GM21529 (cell line): ENCODE data around the gene DNAJC16.
"Not testable (repeated sequence)": the region's sequence is repeated elsewhere in the genome, so short reads cannot be mapped to it uniquely, and the experiment has no call there.

Experiments
- ATAC-seq: cut with Tn5 transposase; IDR thresholded peaks from one replicate; pipeline ENCODE4 v1.9.1; 2021; ENCODE audit not compliant: unreplicated experiment

The DNAJC16 gene

DNA sequence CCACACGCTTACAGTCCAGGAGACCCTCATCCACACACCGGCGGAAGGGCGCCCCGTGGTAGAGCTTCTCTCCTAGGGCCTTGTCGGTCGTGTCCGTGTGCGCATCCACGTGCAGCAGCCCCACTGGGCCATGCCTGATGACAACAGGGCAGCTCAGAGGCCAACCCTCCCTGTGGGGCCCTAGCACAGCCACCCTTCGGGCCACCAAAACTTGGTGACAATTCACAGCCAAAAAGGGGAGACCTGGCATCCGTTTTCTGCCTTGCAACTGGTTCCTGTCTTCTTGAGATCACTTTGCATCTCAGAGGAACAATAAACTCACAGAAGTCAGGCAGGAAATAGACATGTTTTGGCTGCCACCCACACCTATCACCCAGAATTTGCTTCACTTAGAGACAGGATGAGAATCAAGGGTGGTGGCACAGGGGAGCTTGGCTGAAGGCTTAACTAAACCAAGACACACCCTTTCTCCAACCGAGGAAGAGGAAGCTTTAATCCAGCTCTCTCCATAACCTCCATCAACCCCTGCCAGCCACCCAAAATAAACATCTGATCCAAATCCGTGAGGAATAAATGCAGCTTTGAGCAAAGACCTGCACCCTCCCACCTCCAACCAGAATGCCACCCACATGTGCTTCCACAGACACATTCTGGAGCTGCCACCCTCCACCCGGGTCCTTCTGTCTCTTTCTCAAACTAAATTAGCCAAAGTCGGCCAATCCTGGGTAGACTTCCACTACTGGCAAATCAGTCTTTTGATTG lies 52.5 kb downstream of the DNAJC16 start:
- peak; percentile 41 for ATAC-seq

DNA sequence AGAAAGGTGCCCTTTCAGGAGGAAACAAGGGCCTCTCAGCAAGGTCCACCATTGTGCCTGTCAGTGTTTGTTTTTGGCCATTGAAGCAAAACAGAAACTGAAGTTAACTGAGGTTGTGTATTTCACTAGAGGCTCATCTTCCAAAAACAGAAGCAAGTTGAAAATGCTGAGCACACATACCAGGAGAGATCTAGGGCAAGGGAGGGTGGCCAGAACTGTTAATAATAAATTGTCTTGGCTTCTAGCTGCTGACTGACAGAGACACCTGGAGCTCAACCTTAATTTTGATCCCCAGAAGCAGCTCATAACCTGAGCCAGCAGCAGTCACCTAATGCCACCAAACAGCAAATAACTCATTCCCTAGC lies 53.0 kb downstream of the DNAJC16 start:
- ATAC-seq, result peak; percentile 61

GRCh38 chr1:15583016-15583706 lies 56.5 kb downstream of the DNAJC16 start:
- no peak for ATAC-seq

DNA sequence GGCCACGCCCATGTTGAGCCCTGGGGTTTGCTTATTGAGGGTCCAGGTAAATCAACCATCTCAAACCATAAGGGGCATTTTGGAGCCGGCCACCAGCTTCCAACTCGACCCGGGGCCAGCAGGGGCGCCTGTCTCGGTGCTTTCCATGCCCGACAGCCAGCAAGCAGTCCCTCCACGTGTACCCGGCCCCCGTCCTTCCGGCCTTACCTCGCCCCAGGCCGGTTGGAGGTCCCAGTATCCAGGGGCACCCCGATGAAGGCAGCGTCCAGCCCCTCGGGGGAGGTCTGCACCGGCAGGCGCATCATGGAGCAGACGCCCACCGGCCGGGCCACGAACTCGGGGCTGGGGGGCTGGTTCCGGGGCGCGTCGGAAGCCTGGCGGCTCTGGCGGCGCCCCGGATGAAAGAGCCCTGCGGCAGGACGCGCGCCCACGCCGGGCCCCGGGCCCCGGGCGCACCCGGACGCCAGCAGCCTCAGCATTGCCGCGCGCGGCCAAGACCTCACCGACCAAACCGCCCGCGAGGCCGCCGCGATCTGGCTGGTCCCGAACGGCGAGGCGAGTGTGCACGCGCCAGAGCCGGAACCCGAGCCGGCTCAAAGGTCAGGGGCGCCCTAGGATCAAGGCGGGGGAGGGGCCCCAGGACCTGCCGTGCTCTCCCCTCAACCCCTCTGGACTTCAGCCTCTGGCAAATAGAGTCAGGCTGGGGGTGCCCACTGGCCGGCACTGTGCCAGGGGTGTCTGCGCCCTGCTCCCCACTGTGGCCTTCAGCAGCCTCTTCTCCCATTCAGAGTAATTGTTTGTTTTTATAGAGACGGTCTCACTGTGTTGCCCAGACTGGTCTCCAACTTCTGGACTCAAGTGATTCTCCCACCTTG lies 58.1 kb downstream of the DNAJC16 start, which contains the start of gene AGMAT:
TSS of gene AGMAT (minus strand) at position 563 of the 875 bp plus-strand sequence. CDS start at position 479, 84 bp downstream.
- ATAC-seq, result peak; percentile 47

DNA sequence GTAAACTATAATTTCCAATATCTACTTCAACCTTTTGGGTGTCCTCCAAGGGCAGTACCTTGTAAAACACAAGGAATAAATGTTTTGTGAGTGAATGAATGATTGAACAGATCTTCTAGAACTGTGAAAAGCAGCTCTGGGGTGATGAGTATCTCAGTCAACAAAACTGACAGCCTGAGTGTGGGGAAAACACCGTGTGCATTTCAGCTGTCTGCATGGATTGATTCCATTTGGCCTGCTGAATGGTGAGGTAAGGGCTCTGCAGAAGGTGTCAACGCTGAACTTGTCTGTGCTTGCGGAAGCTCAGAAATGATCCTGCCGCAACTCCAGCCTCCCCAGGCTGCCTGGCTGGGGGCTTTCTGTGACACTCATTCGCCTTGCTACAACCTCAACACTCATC lies 65.6 kb downstream of the DNAJC16 start:
- ATAC-seq, result no peak

DNA sequence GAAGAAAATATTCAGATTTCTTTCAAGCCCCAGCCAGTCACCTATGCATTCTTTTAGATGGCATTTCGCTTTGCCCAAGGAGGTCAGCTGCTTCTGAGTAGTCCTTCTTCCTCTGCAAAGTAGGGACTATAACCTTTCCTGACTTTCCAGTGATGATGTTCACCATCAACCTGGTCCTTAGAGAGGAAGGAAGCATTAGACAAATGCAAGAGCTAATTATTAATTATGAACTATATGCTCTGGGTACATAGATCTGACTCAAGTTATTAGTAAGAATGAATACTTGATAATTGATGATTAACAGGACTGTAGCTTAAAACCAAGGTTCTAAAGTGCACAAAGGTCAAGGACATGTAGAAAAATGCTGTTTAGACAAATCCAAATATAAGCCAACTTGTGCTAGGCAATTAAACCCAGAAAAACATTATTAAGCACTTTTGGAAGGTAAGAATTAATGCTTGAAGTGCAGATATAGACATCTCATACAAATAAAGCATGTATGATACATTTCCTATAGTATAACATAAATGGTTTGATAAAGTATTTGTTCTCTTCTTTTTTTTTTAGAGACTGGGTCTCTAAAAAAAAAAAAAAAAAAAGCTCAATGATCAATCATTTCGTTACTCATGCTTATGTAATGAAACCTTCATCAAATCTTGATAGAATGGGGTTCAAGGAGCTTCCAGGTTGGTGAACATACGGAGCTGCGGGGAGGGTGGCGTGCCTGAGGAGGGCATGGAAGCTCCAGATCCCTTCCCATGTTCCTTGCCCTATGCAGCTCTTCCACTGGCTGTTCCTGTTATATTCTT lies 69.4 kb downstream of the DNAJC16 start:
- no peak for ATAC-seq

- no peak for ATAC-seq
Measured at GRCh38 chr1:15598436-15598835, 71.8 kb downstream of the DNAJC16 start.

GRCh38 chr1:15603050-15603965 lies 76.7 kb downstream of the DNAJC16 start:
- peak; percentile 89 for ATAC-seq

GRCh38 chr1:15603966-15604282 lies 77.3 kb downstream of the DNAJC16 start:
- not testable (repeated sequence) for ATAC-seq

DNA sequence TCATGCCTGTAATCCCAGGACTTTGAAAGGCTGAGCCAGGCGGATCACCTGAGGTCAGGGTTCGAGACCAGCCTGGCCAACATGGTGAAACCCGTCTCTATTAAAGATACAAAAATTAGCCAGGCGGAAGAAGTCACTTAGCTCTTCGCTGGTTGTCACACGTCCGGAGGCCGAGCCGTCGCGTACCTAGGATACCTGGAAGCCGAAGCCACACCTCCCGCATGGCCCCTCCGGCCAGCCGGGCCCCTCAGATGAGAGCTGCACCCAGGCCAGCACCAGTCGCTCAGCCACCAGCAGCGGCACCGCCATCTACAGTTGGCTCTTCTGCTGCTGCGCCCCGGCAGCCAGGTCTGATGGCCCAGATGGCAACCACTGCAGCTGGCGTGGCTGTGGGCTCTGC lies 77.8 kb downstream of the DNAJC16 start:
- ATAC-seq, result not testable (repeated sequence)

DNA sequence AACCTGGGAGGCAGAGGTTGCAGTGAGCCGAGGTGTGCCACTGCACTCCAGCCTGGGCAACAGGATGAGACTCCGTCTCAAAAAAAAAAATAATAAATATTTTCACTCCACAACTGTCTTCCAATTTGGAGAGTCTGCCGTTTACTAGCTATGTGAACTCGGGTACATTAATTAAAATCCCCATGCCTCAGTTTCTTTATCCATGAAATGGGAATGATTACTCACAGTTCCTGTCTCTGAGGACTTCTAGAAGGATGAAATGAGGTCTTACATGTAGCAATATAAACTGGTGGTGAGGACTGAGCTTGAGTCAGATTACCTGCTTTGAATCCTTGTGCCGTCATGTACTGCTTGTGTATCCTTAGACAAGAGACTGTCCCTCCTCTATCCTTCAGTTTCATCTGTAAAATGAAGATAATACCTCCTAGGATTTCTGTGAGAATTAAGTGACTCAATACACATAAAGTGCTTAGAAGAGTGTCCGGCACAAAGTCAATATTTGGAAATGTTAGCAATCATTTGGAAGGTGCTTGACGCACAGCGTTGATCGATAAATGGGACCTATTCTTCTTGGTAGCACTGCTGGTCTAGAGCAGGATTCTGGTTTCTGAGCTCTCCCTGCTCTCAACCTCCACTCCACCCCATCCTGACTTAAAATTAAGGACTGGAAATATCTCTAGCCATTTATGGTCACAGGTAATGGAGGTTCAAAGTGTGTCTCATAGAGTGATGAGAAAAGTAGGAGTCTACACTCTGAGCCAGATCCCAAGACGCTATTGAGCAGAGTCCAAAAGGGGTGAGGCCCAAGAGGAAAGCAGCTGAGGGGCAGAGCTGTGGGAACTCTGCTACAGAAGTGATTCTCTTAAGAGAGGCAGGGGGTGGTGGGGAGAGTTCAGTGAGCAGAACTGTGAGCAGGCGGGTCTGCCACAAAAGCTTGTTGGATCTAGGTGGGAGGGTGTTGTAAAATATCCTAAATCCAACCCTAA lies 79.0 kb downstream of the DNAJC16 start:
- no peak for ATAC-seq

- ATAC-seq, result no peak
Measured at GRCh38 chr1:15609631-15610030, 83.0 kb downstream of the DNAJC16 start.

DNA sequence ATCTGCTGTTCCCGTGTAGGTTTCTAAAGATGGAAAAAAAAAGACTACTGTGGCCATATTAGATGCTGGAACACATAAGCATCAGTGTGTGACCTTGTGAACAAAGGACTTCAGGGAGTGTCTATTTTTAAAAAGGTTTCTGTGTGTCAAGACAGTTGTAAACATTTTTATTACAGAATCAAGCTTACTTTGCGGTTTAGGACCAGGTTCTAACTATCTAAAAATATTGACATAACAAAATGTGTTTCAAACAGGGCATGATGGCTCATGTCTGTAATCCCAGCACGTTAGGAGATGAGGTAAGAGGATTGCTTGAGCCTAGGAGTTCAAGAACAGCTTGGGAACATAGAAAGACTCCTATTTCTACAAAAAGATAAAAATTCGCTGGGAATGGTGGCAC lies 83.5 kb downstream of the DNAJC16 start:
- no peak for ATAC-seq

DNA sequence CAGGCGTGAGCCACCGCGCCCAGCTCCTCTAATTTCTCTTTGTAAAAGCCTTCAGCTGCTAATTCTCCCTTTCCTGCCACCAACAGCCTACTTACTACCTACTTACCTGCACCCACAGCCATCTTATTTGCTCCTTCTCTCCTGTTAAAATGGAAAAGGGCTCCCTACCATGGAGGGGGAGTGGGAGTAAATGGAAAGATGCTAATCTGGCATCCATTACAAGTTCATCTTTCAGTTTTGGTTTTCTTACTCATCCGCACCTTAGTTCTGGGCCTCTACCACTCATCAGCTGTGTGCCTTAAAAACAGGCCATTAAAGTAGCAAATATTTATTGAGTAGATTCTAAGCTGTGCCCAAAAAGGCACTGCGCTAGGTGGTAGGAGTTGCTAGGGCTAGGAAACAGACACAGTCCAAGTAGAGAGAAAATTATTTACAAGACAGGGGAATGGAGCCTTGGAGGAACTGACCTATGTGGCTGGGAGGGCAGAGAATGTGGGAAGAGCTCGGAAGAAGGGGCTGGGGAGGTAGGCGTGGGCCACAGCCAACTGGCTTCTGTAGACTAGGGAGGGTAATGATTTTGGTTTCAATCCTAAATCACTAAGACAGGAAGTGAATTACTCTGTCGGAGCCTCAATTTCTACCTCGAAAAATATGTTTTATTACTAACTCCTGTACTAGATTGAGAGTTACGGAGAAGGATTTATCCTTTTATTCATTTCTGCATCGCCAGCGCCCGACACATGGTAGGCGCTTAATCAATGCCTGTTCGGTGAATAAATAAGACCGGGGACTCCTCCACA lies 89.9 kb downstream of the DNAJC16 start:
- ATAC-seq, result peak; percentile 15

- ATAC-seq, result peak; percentile 57
Measured at GRCh38 chr1:15617173-15618076, 90.8 kb downstream of the DNAJC16 start, which contains the start of gene DDI2. Gene DDI2 (plus strand): TSS chr1:15617458. CDS start chr1:15617671, 213 bp downstream.

DNA sequence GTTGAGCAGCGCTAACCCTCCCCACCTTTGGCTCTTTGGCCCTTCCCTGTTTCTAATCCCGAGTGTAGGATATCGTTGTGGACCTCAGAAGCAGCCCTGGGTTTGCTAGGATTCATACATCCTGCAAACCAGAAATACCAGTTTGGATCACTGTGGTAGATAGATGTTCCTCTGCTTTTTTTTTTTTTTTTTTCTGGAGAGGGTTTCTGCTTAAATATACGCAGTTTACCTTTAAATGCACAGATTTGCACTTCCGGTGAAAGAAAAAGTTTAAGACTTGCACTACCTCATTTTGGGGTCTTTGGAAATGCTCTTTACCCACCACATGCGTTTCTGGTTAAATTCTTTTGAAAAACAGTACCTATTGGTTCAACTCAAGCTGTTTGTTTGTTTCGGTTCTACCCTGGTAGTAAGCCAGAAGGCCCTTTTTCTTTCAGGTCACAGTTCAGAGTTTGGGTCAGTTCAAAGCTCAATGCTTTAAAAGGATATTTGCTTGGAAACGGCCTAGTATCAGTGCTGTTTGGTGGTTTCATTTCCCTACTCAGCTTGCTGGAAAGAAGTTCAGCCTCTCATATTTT lies 91.5 kb downstream of the DNAJC16 start:
- ATAC-seq, result peak; percentile 37
